Ascending aorta (tissue), 2 donors: ENCODE measurements around the gene PCDHA12. TPM values are rescaled to one million over a fixed set of nuclear protein-coding genes. Genes with fewer than 3 reads are reported as not detected.
A peak's percentile ranks its signal among the peaks of the same experiment; 100 is the strongest.

Source experiments
- DNase-seq, 2 donors: peaks; one replicate each; pipeline ENCODE4 v3.0.0-alpha.2; 2019; ENCODE audit warnings: low spot score in 2 of 2
- H3K27ac ChIP-seq, 2 donors: fragments of 200-600 bp; sonication (generic); one replicate each; pipeline ENCODE4 v1.5.1; 2016 to 2017; ENCODE audit warnings: mild to moderate bottlenecking in 1 of 2
- H3K27me3 ChIP-seq: fragments of 200-600 bp; sonication (generic); one replicate; pipeline ENCODE4 v1.5.1; 2017
- H3K36me3 ChIP-seq, 2 donors: fragments of 200-600 bp; sonication (generic); one replicate each; pipeline ENCODE4 v1.5.1; 2016
- H3K4me1 ChIP-seq, 2 donors: fragments of 200-600 bp; sonication (generic); one replicate each; pipeline ENCODE4 v1.5.1; 2016 to 2017; ENCODE audit warnings: mild to moderate bottlenecking in 1 of 2
- H3K4me3 ChIP-seq, 2 donors: fragments of 200-600 bp; sonication (generic); one replicate each; pipeline ENCODE4 v1.5.1; 2016 to 2017; ENCODE audit warnings: mild to moderate bottlenecking in 1 of 2
- H3K9me3 ChIP-seq, 2 donors: fragments of 200-600 bp; sonication (generic); one replicate each; pipeline ENCODE4 v1.5.1; 2016
- CTCF ChIP-seq, 3 experiments: fragments of 200-600 bp in 2 of 3; fragments of 450-650 bp in 1 of 3; sonication (generic) in 2 of 3; IDR thresholded peaks; one replicate each; pipeline ENCODE4 v1.5.1; 2016 to 2019; ENCODE audit warnings: antibody characterized with exemption in 3 of 3, mild to moderate bottlenecking in 1 of 3, moderate library complexity in 1 of 3
- intact Hi-C: fragments of 100-400 bp; cut with DNase I; formaldehyde crosslinking; loops from one replicate; pipeline ENCODE4 v1.15.1; 2023
- total RNA-seq: library from RNA; depleted of rRNA; stranded (reverse); fragments of >200 nt; gene quantifications from one replicate; pipeline ENCODE4 v1.1.0, GENCODE V29; 2016

PCDHA12 gene
- total RNA-seq, 1 donor from 2014 or later, result not detected

GRCh38 chr5:140855772-140856674 lies 19.1 kb upstream of the PCDHA12 start, which contains the start of gene PCDHA10:
Gene PCDHA10 (plus strand): TSS chr5:140855897. CDS start chr5:140856049, 152 bp downstream.
- Histone ChIP-seq H3K27me3 (no peaks in the 10 kb centered on the region), H3K27ac (no peak within 1 kb of the TSS), H3K36me3 (no peaks in the 10 kb centered on the region), H3K9me3 (peaks cover 24 to 48% of the 10 kb centered on the region in 2 donors), H3K4me1 (no peaks in the 10 kb centered on the region), H3K4me3 (peak within 1 kb of the TSS; percentile 16 to 28)
- intact Hi-C loops, result no loop called here
- no peak for DNase-seq
- TF ChIP-seq CTCF (IDR thresholded peaks at IDR 0.05), result no peak

GRCh38 chr5:140857177-140857986 lies 17.7 kb upstream of the PCDHA12 start:
- Histone ChIP-seq H3K4me1 (no peaks in the 10 kb centered on the region), H3K9me3 (peaks cover 33 to 52% of the 10 kb centered on the region in 2 donors), H3K27ac (no peak overlapping the region), H3K4me3 (no peak overlapping the region), H3K27me3 (no peaks in the 10 kb centered on the region), H3K36me3 (no peaks in the 10 kb centered on the region)
- TF ChIP-seq CTCF (IDR thresholded peaks at IDR 0.05), result no peak
- DNase-seq, result no peak
- intact Hi-C loops, result no loop called here

- no peak for TF ChIP-seq CTCF (IDR thresholded peaks at IDR 0.05)
- DNase-seq, result no peak
- Histone ChIP-seq H3K27me3 (no peaks in the 10 kb centered on the region), H3K36me3 (no peaks in the 10 kb centered on the region), H3K4me3 (no peak overlapping the region), H3K27ac (no peak overlapping the region), H3K4me1 (no peaks in the 10 kb centered on the region), H3K9me3 (peaks cover 38 to 58% of the 10 kb centered on the region in 2 donors)
- intact Hi-C loops, result no loop called here
Measured at GRCh38 chr5:140857987-140858240, 17.2 kb upstream of the PCDHA12 start.

- Histone ChIP-seq H3K4me3 (no peak overlapping the region), H3K27me3 (no peaks in the 10 kb centered on the region), H3K27ac (no peak overlapping the region), H3K4me1 (no peaks in the 10 kb centered on the region), H3K9me3 (peaks cover 28 to 55% of the 10 kb centered on the region in 2 donors), H3K36me3 (no peaks in the 10 kb centered on the region)
- no peak for DNase-seq
- TF ChIP-seq CTCF (IDR thresholded peaks at IDR 0.05), result no peak
- intact Hi-C loops, result no loop called here
Measured at GRCh38 chr5:140862441-140863295, 12.4 kb upstream of the PCDHA12 start.
